ENCODE data around the gene SEC16A.

Gene SEC16A

DNA sequence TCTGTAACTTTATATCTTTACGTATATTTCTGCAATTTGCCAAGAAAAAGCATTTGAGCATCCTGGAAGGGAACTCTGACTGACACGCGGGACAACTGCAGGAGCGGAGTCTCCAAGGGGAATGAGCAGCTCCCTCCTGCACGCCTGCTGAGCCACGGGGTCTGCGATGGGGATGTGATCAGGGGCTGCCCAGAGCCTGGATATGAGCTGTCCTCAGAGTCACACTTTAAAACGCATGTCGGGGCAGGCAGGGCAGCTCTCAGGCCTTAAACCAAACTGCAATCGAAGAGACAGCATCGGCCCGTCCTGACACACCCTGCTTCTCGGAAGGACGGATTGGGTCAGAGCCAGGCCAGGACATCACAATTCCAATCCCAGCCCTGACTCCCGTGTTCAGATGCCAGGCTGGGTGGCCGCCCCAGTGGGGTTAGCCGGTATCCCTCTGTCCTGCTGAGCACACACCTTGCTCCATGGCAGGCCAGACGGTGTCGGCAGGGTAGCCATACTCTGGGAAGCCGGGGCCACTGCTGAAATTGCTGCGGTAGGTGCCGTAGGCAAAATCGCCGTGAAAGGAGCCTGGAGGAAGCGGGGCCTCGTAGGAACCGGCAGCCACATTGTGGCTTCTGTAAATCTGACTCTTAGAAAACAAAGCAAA, 17.2 kb downstream of the SEC16A start:
- DNase-seq, result no peak

DNA sequence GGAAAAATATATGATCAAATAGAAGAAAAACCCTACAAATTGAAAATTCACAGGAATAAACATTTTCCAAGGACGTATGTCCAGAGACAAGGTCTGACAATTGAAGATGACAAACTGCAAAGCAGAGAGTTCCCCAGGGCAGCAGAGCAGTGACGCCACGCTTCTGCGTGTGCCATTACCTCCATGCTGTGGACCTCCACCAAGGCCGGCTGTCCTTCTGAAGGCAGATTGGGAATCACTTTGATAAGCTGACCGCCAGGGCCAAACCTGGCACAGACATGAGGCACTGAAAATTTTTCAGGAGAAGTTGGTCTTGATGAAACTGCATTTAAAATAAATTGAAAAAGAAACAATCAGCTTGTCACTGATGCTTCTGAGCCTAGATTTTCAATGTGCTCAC, 18.6 kb downstream of the SEC16A start:
- no peak for DNase-seq

DNA sequence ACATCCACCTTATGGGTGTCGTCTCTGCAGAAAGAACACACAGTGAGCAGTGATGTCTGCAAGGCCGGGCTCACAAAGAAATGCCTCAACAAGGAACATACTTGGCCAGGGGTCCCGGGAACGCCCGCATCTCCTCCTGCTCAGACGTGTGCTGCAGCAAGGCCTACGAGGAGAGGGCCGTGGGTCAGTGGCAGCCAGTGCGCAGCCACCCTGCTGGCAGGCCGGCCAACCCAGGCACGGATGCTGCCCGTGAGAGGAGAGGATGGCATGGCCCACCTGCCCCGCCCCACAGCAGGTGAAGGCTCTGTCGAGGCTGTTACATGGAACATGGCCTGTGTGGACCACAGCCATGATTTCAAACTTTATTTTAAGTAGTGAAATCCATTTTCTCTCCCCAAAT, 19.3 kb downstream of the SEC16A start:
- no peak for DNase-seq

DNA sequence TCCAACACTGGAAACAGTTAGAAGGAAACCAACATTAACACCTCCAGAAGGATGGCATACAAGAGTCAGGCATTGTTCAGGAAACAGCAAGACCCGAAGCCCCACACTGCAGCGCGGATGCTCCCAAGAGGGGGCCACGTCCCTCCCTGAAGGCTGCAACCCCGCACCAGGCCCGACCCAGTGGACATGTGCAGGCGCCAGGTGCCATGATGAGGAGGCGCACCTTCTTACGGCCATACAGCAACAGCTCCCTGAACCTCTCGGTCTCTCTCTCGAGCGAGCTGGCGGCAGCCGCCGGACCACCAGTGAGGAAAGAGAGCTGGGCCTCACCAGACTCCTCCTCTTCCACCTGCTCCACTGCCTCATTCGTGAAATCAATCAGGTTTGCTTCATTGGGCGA, 20.2 kb downstream of the SEC16A start:
- DNase-seq, result no peak

DNA sequence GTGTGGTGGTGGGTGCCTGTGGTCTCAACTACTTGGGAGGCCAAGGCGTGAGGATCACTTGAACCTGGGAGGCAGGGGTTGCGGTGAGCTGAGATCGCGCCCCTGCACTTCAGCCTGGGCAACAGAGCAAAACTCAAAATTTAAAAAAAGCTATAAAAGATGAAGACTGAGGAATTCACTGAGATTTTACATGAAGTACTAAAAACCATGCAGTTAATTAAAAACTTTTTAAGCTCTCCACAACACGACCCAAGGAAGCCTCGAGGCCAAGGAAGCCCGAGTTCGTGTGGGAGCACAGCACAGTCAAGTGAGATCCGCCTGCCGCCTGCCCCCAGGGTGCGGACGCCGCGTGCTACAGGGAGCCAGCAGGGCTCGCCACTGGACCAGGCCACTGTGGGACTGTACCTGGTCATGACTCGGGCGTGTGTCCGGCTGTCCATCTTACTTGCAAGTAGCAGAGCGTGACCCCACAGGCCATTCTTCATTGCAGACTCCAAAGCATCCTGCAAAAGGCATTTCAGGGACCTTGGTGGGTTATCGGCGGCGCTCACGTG, 22.0 kb downstream of the SEC16A start:
- no peak for DNase-seq

DNA sequence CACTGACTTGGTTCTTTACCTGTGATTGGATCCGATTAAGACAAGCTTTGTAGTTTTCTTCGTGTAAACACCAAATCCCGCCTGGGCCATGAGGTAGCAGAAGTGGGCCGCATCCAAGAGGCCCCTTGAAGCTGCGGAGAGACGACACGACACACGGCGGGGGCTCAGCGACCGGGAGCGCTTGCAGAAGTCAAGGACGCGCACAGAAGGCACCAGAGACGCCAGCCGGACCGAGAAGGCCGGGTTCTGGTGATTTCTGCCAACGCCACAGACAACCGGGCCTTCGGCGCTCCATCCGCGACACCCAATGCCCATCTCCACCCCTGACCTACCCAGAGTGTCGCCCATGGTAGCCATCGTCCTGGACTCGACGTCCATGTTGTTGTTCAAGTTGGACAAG, 23.4 kb downstream of the SEC16A start:
- no peak for DNase-seq

DNA sequence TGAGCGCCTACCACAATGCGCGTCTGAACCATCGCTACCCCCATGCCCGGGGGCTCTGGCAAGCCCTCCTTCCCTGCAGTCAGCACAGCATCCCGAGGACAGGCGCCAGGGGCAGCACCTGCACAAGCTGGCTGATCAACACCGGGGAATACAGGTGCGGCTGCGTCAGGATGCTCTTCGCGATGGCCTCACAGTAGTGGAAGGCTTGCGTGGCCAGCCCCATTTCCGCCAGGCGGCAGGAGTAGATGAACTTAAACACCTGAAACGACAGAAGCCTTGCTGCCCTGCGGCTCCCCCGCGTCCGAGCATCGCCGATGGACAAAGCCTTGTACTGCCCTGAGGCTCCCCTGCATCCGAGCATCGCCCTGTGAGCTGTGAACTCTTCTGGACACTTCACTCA, 25.5 kb downstream of the SEC16A start:
- no peak for DNase-seq

DNA sequence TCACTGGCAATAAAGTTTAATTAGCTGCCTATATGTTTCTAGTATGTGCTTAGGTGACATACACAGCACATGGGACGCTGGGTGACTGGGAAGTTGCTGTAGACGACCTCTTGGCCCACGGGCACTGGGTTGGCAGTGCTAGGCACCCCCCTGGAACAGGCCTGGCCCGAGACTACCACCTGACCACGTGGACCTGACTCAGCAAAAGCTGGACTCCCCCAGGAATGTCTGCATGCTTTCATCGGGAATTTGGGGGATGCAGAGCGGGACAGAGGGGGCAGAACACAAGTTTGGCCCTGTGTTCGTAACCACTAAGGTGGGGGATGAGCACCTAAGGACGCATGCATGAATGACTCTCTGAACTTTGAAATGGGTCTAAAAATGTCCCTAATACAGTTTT, 26.6 kb downstream of the SEC16A start:
- no peak for DNase-seq

DNA sequence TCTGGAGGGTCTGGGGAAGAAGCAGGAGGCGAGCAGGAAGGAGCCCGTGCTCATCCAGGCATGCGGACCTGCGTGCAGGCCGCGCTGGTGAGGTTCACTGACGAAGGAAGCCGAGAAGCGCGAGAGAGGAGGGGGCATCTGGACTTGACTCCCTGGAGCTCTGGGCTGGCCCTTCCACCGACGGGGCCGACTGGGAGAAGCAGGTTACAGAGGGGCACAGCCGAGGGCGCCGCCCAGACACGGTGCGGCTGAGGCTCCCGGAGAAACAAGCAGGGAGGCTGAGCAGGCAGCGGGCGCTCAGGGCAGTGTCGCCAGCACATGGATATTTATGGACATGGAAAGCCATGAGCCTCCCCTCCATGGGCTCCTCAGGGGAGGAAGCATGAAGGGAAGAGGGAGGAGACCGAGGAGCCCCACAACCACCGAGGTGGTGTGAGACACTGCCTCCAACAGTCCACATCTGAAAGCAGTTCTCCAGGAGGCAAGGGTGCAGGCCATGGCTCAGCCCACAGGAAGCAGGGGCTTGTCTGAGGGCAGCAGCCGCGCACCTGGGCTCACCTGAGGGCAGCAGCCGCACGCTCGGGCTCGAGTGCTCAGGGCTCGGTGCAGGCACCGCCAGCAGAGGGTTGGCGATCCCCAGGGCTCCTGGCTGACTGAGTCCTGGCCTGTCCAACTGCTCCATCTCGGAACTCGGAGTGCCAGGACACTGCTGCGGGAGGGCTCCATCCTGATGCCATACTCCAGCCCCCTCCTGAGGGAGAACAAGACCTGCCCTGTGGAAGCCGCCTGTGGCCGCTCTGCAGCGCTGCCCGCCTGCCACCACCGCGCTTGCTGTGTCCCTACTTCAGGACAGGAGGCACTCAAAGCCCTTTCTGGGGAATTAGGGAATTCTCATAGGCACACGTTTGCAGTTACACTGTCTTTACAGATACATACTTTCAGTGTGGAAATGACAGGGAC, 27.5 kb downstream of the SEC16A start:
- DNase-seq, result no peak

DNA sequence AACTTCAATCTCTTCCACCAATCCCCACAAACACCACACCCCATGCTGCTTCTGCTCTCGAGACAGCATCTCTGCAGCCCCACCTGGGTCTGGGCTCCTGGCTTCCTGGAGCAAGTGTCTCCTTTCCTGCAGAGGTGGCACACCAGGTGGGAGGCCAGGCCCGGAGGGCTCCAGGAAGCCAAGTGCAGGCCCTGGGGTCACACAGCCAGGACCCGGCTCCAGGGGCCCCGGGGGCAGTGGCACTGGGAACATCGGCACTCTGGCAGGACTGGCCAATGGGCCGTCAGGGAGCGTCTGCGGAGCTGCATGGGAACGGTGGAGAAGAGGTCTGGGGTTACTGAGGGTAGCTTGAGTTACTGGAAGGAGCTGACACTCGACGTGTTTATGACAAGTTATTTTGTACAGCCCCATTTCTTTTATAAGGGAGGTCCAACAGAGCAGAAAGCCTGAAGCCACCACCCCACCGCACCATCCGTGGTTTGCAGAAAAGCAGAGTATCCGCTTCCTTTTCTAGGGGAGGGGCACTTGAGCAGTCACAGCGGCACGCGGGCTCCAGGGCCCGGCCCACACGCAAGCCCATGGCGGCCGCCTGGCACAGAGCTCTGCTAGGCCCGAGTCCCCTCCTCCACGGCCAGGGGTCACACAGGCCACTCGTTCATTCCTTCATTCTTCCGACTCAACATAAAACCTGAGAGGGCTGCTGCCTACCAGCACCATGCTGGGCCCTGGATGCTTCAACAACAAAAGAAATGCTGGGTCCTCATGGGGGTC, 28.6 kb downstream of the SEC16A start:
- DNase-seq, result no peak

DNA sequence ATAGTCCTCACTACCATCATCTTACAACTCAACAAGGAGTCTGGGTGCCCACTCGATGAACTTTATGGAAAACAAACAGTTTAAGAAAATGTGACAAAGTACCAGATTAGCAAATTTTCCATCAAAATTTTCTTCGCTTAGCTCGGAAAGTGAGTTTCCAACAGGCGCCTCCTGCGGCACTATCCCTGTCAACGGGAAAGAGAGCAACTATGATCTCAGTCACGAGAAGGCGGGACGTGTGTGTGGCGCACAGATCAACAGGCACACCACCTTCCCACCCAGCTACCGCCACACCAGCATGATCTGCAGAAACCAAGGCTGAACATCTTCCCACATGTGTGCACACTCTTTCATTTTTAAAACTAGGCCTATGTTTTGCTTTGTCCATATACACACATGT, 29.5 kb downstream of the SEC16A start:
- DNase-seq, result no peak

DNA sequence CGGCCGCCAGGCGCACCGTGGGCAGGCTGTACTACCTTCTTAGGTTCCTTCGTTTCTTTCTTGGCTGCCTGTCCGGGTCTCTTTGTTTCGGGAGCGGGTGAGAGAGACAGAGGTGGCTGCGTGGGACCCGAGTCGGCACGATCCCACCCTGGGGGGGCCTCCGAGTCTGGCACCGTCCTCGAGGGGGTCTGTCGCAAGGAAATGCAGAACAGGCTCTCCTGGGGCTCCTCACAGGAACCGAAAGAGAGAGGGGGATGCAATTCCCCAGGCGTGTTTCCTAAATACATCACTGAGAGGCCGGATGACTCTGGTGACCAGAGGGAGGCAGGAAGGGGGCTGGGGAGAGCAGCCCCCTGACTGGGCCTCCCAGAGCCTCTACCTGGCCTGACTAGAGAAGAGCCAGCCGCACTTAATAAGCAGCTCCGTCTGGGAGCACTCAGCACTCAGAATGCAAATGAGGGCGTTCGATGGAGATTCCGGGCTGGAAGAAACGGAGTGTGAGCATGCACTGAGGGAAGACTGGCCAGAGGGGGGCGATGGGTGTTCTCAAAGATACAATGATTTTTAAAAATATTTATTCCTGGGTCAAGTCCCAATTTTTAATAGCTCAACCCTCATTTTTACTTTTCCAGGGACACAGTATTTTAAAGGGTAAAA, 31.5 kb downstream of the SEC16A start:
- DNase-seq, result no peak

DNA sequence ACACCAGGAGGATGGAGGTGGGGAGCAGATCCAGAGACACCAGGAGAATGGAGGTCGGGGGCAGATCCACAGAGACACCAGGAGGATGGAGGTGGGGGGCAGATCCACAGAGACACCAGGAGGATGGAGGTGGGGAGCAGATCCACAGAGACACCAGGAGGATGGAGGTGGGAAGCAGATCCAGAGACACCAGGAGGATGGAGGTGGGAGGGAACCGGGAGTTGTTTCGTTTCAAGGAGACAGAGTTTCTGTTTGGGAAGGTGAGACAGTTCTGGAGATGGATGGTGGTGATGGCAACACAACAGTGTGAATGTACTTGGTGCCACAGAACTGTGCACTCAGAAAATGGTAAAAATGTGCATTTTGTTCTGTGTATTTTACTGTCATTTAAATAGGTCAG, 34.2 kb downstream of the SEC16A start:
- no peak for DNase-seq

DNA sequence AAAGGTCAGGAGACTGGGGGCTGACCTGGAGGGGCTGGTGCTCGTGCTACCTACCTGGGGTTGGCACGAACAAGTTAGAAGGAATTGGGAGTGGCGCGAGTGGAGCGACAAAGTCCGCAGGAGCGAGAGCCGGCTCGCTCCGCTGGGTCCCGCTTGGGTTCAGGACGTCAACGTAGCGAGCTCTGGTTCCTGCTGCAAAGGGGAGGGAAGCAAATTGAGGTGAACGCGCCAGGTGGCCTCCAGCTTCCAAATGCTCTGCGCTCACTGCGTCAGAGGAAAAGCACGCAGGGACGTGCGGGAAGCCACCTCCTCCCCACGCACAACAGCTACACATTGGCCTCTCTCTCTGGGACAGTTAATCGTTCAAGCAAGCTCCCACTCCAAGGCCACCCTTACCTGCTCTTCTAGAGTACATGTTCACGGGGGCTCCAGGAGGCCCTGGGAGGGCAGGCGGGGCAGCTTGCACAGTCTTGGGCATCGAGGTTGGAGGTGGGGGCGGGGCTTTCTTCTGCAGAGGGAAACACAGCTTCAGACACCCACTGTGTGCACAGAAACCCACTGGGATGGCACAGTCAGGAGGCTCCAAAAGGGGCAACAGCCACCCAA, 35.6 kb downstream of the SEC16A start:
- DNase-seq, result no peak

DNA sequence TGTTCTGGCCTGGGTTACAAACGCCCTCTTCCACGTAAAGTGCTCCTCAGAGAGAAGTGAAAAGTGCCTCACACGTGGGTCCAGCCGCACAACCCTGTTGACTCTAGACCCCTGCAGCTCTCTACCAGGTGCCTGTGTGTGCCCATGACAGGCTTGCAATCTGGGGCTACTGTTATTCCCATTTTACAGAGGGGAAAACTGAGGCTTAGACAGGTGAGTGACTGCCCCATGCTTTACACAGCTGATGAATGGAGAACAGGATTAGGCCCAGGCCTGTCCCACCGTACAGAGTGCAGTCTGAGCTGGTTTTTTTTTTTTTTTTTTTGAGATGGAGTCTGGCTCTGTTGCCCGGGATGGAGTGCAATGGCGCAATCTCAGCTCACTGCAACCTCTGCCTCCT, 37.0 kb downstream of the SEC16A start:
- no peak for DNase-seq

DNA sequence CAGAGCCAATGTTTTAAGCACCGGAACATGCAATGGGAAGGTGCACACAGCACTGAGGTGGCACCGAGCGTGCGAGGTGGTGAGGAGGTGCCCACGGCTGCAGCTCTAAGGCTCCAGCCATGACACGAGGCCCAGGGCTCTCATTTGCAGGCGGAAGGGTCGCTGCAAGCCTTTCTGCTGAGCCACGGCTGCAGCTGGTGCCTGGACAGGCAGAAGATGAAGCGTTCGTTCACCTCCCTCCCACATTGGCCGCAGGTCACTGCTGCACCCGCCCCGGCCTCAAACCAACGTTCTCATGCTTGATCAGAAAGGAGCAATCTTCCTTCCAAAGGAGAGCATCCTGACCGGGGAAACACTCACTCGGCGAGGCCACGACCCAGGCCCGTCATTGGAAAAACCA, 38.7 kb downstream of the SEC16A start:
- DNase-seq, result no peak

DNA sequence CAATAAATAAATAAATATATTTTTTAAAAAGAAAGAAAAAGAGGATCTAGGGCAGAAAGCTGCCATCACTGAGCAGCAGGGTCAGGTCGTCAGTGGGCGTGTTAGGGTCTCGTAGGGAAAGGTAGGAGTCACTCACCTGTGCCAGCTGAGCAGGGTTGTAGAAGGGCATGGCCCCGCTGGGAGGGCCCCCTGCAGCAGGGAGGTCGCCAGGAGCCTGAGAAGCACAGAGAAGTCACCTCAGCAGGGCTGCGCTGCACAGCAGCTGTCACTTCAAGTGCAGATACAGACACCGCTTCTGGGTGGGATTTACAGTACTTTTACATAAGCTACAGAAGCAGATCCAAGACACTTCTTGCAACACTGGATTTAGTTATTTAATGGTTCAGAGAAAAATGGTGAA, 39.2 kb downstream of the SEC16A start:
- DNase-seq, result no peak

DNA sequence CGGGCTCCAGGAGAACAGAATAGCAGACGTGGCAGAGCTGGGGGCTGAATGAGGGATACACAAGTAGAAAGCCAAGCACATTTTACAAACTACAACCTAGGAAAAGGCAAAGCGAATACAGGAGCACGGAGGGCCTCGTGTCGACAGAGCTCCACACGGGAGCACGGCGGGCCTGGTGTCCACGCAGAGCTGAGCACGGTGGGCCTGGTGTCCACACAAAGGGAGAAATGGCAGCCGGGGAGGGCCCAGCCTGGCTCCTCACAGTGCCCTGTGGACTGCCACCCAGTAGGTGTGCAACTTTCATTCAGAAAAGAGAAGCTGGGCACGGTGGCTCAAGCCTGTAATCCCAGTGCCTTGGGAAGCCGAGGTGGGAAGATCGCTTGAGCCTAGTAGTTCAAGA, 39.8 kb downstream of the SEC16A start:
- DNase-seq, result no peak

DNA sequence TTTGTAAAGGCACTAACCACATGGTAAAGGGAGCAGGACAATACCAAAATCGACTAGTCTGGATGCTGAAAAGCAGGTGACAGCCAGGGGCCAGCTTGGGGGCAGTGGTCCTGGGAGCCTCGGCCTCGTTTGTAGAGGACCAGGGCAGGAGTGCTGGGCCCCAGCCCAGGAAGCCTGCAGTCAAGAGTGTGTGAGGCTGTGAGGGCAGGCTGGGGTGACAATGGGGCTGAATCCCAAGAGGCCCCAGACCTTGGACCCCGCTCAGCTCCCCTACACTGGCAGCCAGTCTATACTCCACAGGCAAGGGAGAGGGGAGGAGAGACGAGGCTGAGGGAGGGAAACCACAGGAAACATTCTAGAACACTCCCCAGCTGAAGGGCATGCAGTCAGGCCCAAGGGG, 40.6 kb downstream of the SEC16A start:
- DNase-seq, result no peak

DNA sequence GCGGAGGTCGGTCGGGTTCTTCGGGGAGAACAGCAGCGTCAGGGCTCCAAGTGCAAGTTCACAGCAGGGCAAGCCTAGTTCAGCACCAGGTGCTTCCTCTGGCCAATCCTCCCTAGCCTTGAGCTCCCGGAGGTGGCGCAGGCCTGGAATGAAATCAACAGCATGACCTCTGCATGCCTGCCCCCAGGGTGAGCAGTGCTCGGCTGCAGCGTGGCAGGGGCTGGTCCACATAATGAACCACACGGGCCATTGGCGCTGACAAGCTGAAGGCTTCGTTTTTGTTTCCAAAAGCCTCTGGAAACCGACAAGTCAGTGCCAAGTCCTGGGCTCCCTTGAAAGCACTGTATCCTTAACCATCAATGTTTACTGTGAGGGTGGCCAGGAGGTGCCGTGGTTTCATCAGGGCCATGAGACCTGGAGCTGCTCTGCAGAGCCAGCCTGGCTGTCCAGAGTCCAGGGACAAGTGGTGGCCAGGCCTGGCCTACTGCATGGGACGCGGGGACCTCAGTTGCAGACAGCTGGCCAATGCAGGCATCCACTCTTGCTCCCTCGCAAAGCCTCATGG, 41.1 kb downstream of the SEC16A start:
- no peak for DNase-seq

DNA sequence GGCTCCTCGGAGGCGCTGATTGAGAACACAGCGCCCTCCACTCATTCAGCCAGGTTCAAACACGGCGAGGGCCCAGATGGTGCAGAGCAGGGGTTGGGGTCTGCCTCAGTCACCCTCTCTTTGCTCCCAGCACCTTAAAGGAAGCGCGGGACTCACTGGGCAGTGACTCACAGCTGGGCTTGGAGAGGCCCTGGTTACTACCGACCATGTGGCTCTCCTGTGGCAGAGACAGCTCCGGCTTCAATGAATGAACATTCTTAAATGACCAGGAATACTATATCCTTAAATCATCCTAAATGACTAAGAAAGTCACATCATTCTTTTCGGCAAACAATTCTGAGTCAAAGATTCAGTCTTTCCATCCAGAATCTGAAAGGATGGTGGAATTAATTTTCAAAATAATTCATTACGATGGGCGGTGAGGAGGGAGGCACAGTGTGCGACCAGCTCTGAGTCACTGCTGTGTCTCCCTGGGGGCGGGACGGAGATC, 41.6 kb downstream of the SEC16A start:
- DNase-seq, result no peak

Measured in NCI-H774 (cell line).